ENCODE measurements around the gene RNF208.

RNF208 gene

GRCh38 chr9:137189297-137190295 is 32.4 kb downstream of the RNF208 start:
- DNase-seq: no peak

GRCh38 chr9:137188490-137189296 is 33.3 kb downstream of the RNF208 start, which contains the start of the genes ANAPC2 and SSNA1:
TSS of gene ANAPC2 (minus strand) at chr9:137188560. CDS start at chr9:137188532, 28 bp downstream.
TSS of gene SSNA1 (plus strand) at chr9:137188676. CDS start at chr9:137188727, 51 bp downstream.
- peak; percentile 93 for DNase-seq

GRCh38 chr9:137188086-137188489 is 34.0 kb downstream of the RNF208 start:
- DNase-seq: no peak

- DNase-seq: no peak
Observed at GRCh38 chr9:137187386-137187785, 34.7 kb downstream of the RNF208 start.

GRCh38 chr9:137186385-137186784 is 35.7 kb downstream of the RNF208 start:
- DNase-seq: no peak

GRCh38 chr9:137185921-137186320 is 36.1 kb downstream of the RNF208 start:
- DNase-seq: no peak

GRCh38 chr9:137184881-137185660 is 37.0 kb downstream of the RNF208 start:
- no peak for DNase-seq

- no peak for DNase-seq
Observed at GRCh38 chr9:137183980-137184595, 38.0 kb downstream of the RNF208 start.

GRCh38 chr9:137182836-137183235 is 39.2 kb downstream of the RNF208 start:
- no peak for DNase-seq

GRCh38 chr9:137181680-137182079 is 40.4 kb downstream of the RNF208 start:
- no peak for DNase-seq

- DNase-seq: no peak
Observed at GRCh38 chr9:137180491-137180890, 41.5 kb downstream of the RNF208 start.

GRCh38 chr9:137179761-137180160 is 42.3 kb downstream of the RNF208 start:
- DNase-seq: no peak

GRCh38 chr9:137178939-137179630 is 43.0 kb downstream of the RNF208 start:
- no peak for DNase-seq

GRCh38 chr9:137178201-137178938 is 43.7 kb downstream of the RNF208 start:
- DNase-seq: no peak

GRCh38 chr9:137176302-137177182 is 45.5 kb downstream of the RNF208 start:
- no peak for DNase-seq

- no peak for DNase-seq
Observed at GRCh38 chr9:137175345-137175961, 46.6 kb downstream of the RNF208 start.

- DNase-seq: no peak
Observed at GRCh38 chr9:137174722-137175293, 47.2 kb downstream of the RNF208 start.

GRCh38 chr9:137173796-137174664 is 48.0 kb downstream of the RNF208 start:
- DNase-seq: no peak
